Urothelium cell line (cell line): ENCODE results near the gene LRRC28.
A peak's percentile ranks its signal among the peaks of the same experiment; 100 is the strongest.

Experiments
- DNase-seq: peaks from one replicate; pipeline ENCODE4 v3.0.0; 2011; ENCODE audit warnings: low spot score, mixed read lengths
- FAIRE-seq: peaks from 2 replicates; lab custom pipeline; 2011; peaks lifted over from hg19 to GRCh38; lab: Jason Lieb, UNC

Gene LRRC28

GRCh38 chr15:99413955-99414754 lies 162.9 kb downstream of the LRRC28 start:
- no peak for FAIRE-seq
- no peak for DNase-seq

- DNase-seq, result no peak
- no peak for FAIRE-seq
Measured at GRCh38 chr15:99414755-99415731, 163.8 kb downstream of the LRRC28 start.

GRCh38 chr15:99416191-99417188 lies 165.2 kb downstream of the LRRC28 start:
- FAIRE-seq, result no peak

GRCh38 chr15:99421172-99421656 lies 169.9 kb downstream of the LRRC28 start:
- FAIRE-seq (no peak), DNase-seq (no peak)

More at GRCh38 chr15:99416191-99417188, 165.2 kb downstream of the LRRC28 start:
- no peak for DNase-seq

GRCh38 chr15:99421758-99422157 lies 170.5 kb downstream of the LRRC28 start:
- FAIRE-seq (no peak), DNase-seq (no peak)

- no peak for DNase-seq
- no peak for FAIRE-seq
Measured at GRCh38 chr15:99423186-99424130, 172.2 kb downstream of the LRRC28 start.

GRCh38 chr15:99424131-99424571 lies 172.9 kb downstream of the LRRC28 start:
- no peak for DNase-seq
- no peak for FAIRE-seq

GRCh38 chr15:99424978-99425656 lies 173.8 kb downstream of the LRRC28 start:
- DNase-seq, result peak; percentile 88
- FAIRE-seq, result no peak

GRCh38 chr15:99425657-99426301 lies 174.5 kb downstream of the LRRC28 start:
- DNase-seq (no peak), FAIRE-seq (no peak)

- no peak for FAIRE-seq
- no peak for DNase-seq
Measured at GRCh38 chr15:99426431-99427105, 175.3 kb downstream of the LRRC28 start.

GRCh38 chr15:99427210-99427609 lies 175.9 kb downstream of the LRRC28 start:
- no peak for FAIRE-seq
- DNase-seq, result no peak

GRCh38 chr15:99427668-99428361 lies 176.5 kb downstream of the LRRC28 start:
- peak; percentile 63 for FAIRE-seq
- no peak for DNase-seq

GRCh38 chr15:99429681-99430081 lies 178.4 kb downstream of the LRRC28 start:
- DNase-seq (no peak), FAIRE-seq (no peak)

GRCh38 chr15:99430881-99431401 lies 179.7 kb downstream of the LRRC28 start:
- DNase-seq, result no peak
- FAIRE-seq, result no peak

GRCh38 chr15:99431661-99432091 lies 180.4 kb downstream of the LRRC28 start:
- DNase-seq (no peak), FAIRE-seq (no peak)

- FAIRE-seq (no peak), DNase-seq (no peak)
Measured at GRCh38 chr15:99432271-99433025, 181.2 kb downstream of the LRRC28 start.
